ENCODE measurements around the gene GNB1L. TPM values are rescaled to one million over a fixed set of nuclear protein-coding genes. Genes with fewer than 3 reads are reported as not detected.

The GNB1L gene
- total RNA-seq, 4 donors from 2014 or later = 0.59 to 12.2 (median 3.1) TPM

GRCh38 chr22:19847345-19847632 is 7.4 kb downstream of the GNB1L start:
- TF ChIP-seq CTCF (IDR thresholded peaks at IDR 0.05) = no peak
- no peak for TF ChIP-seq POLR2A (IDR thresholded peaks at IDR 0.05)
- H3K4me1 ChIP-seq = no peaks in the 10 kb centered on the region
- no peaks in the 10 kb centered on the region for H3K27me3 ChIP-seq
- intact Hi-C loops (cut with DNase I; ENCODE audit: low total_unique reads) = no loop called here
- DNase-seq = no peak
- H3K9me3 ChIP-seq = no peaks in the 10 kb centered on the region
- H3K36me3 ChIP-seq = no peaks in the 10 kb centered on the region
- no peak overlapping the region for H3K4me3 ChIP-seq
- H3K27ac ChIP-seq = no peak overlapping the region

- Histone ChIP-seq H3K9me3 (no peaks in the 10 kb centered on the region), H3K27me3 (no peaks in the 10 kb centered on the region), H3K27ac (no peak overlapping the region), H3K36me3 (no peaks in the 10 kb centered on the region), H3K4me3 (no peak overlapping the region), H3K4me1 (no peaks in the 10 kb centered on the region)
- intact Hi-C loops (cut with DNase I; ENCODE audit: low total_unique reads) = no loop called here
- DNase-seq = no peak
- TF ChIP-seq POLR2A (IDR thresholded peaks at IDR 0.05) = no peak
- TF ChIP-seq CTCF (IDR thresholded peaks at IDR 0.05) = no peak
These were observed 7.9 kb downstream of the GNB1L start for GRCh38 chr22:19846620-19847344.

GRCh38 chr22:19845054-19845722 is 9.5 kb downstream of the GNB1L start:
- no peaks in the 10 kb centered on the region for H3K4me1 ChIP-seq
- H3K4me3 ChIP-seq = no peak overlapping the region
- intact Hi-C loops (cut with DNase I; ENCODE audit: low total_unique reads) = no loop called here
- H3K27ac ChIP-seq = no peak overlapping the region
- H3K36me3 ChIP-seq = no peaks in the 10 kb centered on the region
- H3K27me3 ChIP-seq = no peaks in the 10 kb centered on the region
- DNase-seq = no peak
- no peaks in the 10 kb centered on the region for H3K9me3 ChIP-seq
- TF ChIP-seq POLR2A (IDR thresholded peaks at IDR 0.05) (no peak), CTCF (IDR thresholded peaks at IDR 0.05) (no peak)

- peak in 1 of 4 experiments; percentile 5 for TF ChIP-seq CTCF (IDR thresholded peaks at IDR 0.05)
- no peak for TF ChIP-seq POLR2A (IDR thresholded peaks at IDR 0.05)
- H3K27ac ChIP-seq = peak overlapping the region; percentile 9 to 49
These were observed 10.2 kb downstream of the GNB1L start for GRCh38 chr22:19844377-19845053.

GRCh38 chr22:19843857-19844376 is 10.8 kb downstream of the GNB1L start:
- no peaks in the 10 kb centered on the region for H3K27me3 ChIP-seq
- intact Hi-C loops (cut with DNase I; ENCODE audit: low total_unique reads) = no loop called here
- H3K36me3 ChIP-seq = no peaks in the 10 kb centered on the region
- no peak overlapping the region for H3K4me3 ChIP-seq
- peak overlapping the region; percentile 9 to 49 for H3K27ac ChIP-seq
- H3K9me3 ChIP-seq = no peaks in the 10 kb centered on the region
- no peaks in the 10 kb centered on the region for H3K4me1 ChIP-seq
- TF ChIP-seq POLR2A (IDR thresholded peaks at IDR 0.05) = no peak
- TF ChIP-seq CTCF (IDR thresholded peaks at IDR 0.05) = no peak
- DNase-seq = no peak

More at GRCh38 chr22:19844377-19845053, 10.2 kb downstream of the GNB1L start:
- no peaks in the 10 kb centered on the region for H3K9me3 ChIP-seq
- peak in 1 of 2 donors; percentile 68 for DNase-seq
- H3K27me3 ChIP-seq = no peaks in the 10 kb centered on the region
- H3K4me1 ChIP-seq = no peaks in the 10 kb centered on the region
- intact Hi-C loops (cut with DNase I; ENCODE audit: low total_unique reads) = no loop called here
- no peak overlapping the region for H3K4me3 ChIP-seq
- no peaks in the 10 kb centered on the region for H3K36me3 ChIP-seq
